Karpas-422 (cell line): ENCODE data around the gene NFAT5. TPM values are rescaled to one million over a fixed set of nuclear protein-coding genes. Genes with fewer than 3 reads are reported as not detected.

ENCODE experiments used
- DNase-seq: peaks from one replicate; pipeline ENCODE4 v3.0.0-alpha.2; 2015
- H2AFZ ChIP-seq: fragments of 200-600 bp; sonication (generic); 2 replicates; pipeline ENCODE4 v1.6.1; 2014; ENCODE audit warnings: antibody characterized with exemption, low read length, mixed read lengths
- H3K27ac ChIP-seq: fragments of 200-600 bp; sonication (generic); 2 replicates; pipeline ENCODE4 v1.5.1; 2014; ENCODE audit warnings: mild to moderate bottlenecking, low read length, moderate library complexity
- H3K27me3 ChIP-seq: fragments of 200-600 bp; sonication (generic); 2 replicates; pipeline ENCODE4 v1.6.1; 2014; ENCODE audit warnings: low read length, mixed read lengths
- H3K36me3 ChIP-seq: fragments of 200-600 bp; sonication (generic); 2 replicates; pipeline ENCODE4 v1.6.1; 2014; ENCODE audit warnings: low read length, mixed read lengths; ENCODE audit not compliant: insufficient read depth
- H3K4me1 ChIP-seq: fragments of 200-600 bp; sonication (generic); 2 replicates; pipeline ENCODE4 v1.6.1; 2014; ENCODE audit warnings: mild to moderate bottlenecking, low read length, mixed read lengths
- H3K4me2 ChIP-seq: fragments of 200-600 bp; sonication (generic); 2 replicates; pipeline ENCODE4 v1.6.1; 2014; ENCODE audit warnings: low read length, low read depth, mild to moderate bottlenecking; ENCODE audit not compliant: poor library complexity, severe bottlenecking
- H3K4me3 ChIP-seq: fragments of 200-600 bp; sonication (generic); 2 replicates; pipeline ENCODE4 v1.5.1; 2014; ENCODE audit warnings: mild to moderate bottlenecking, antibody characterized with exemption, low read length, mixed read lengths
- H3K79me2 ChIP-seq: fragments of 200-600 bp; sonication (generic); 2 replicates; pipeline ENCODE4 v1.6.1; 2014; ENCODE audit warnings: mild to moderate bottlenecking, low read length, mixed read lengths
- H3K9ac ChIP-seq: fragments of 200-600 bp; sonication (generic); 2 replicates; pipeline ENCODE4 v1.6.0; 2014; ENCODE audit warnings: low read length
- H3K9me2 ChIP-seq: fragments of 200-600 bp; sonication (generic), shearing (Covaris generic); replicated peaks from 2 replicates; pipeline ENCODE4 v1.6.0; 2014; ENCODE audit warnings: mild to moderate bottlenecking, low read length, moderate library complexity; ENCODE audit not compliant: insufficient read depth
- H3K9me3 ChIP-seq: fragments of 300-700, 200-600 bp; sonication (generic); 2 replicates; pipeline ENCODE4 v1.6.1; 2014; ENCODE audit warnings: low read length, mixed read lengths
- H4K20me1 ChIP-seq: fragments of 200-600 bp; sonication (generic); 2 replicates; pipeline ENCODE4 v1.6.1; 2014; ENCODE audit warnings: mild to moderate bottlenecking, antibody characterized with exemption, low read length, low read depth; ENCODE audit not compliant: insufficient read depth
- total RNA-seq: library from RNA; depleted of rRNA; stranded (reverse); fragments of >200 nt; shearing (Covaris generic); gene quantifications from 2 replicates; pipeline ENCODE4 v1.2.3, GENCODE V29; 2014; ENCODE audit warnings: low replicate concordance

Gene NFAT5
- total RNA-seq, 1 experiment from 2014 or later, result 41.6 TPM

GRCh38 chr16:69644790-69645189 is 79.0 kb downstream of the NFAT5 start:
- Histone ChIP-seq H3K4me3 (no peak overlapping the region), H4K20me1 (no peaks in the 10 kb centered on the region), H3K79me2 (peaks cover 50% of the 10 kb centered on the region), H3K4me1 (no peaks in the 10 kb centered on the region), H3K4me2 (no peak overlapping the region), H3K36me3 (peaks cover 13% of the 10 kb centered on the region; the same call in 1 of the 2 replicates), H3K27me3 (no peaks in the 10 kb centered on the region), H2AFZ (no peak overlapping the region), H3K9ac (no peak overlapping the region), H3K27ac (no peak overlapping the region), H3K9me2 (no peaks in the 10 kb centered on the region), H3K9me3 (no peaks in the 10 kb centered on the region)
- DNase-seq, result no peak

GRCh38 chr16:69647020-69647419 is 81.3 kb downstream of the NFAT5 start:
- Histone ChIP-seq H3K9me2 (no peaks in the 10 kb centered on the region), H3K79me2 (peaks cover 35% of the 10 kb centered on the region), H3K27me3 (no peaks in the 10 kb centered on the region), H2AFZ (no peak overlapping the region), H3K4me1 (no peaks in the 10 kb centered on the region), H3K9me3 (no peaks in the 10 kb centered on the region), H3K27ac (no peak overlapping the region), H3K4me3 (no peak overlapping the region), H3K4me2 (no peak overlapping the region), H4K20me1 (no peaks in the 10 kb centered on the region), H3K9ac (no peak overlapping the region), H3K36me3 (peaks cover 13% of the 10 kb centered on the region; the same call in 1 of the 2 replicates)
- no peak for DNase-seq

- H3K36me3 ChIP-seq, result peaks cover 29% of the 10 kb centered on the region
- no peak overlapping the region for H3K4me3 ChIP-seq
- no peak overlapping the region for H3K4me2 ChIP-seq
- no peaks in the 10 kb centered on the region for H3K9me2 ChIP-seq
- H3K4me1 ChIP-seq, result no peaks in the 10 kb centered on the region
- no peak overlapping the region for H2AFZ ChIP-seq
- no peaks in the 10 kb centered on the region for H4K20me1 ChIP-seq
- no peaks in the 10 kb centered on the region for H3K9me3 ChIP-seq
- peaks cover 12% of the 10 kb centered on the region for H3K79me2 ChIP-seq
- H3K9ac ChIP-seq, result no peak overlapping the region
- no peak for DNase-seq
- no peak overlapping the region for H3K27ac ChIP-seq
- no peaks in the 10 kb centered on the region for H3K27me3 ChIP-seq
Observed at GRCh38 chr16:69651217-69651616, 85.5 kb downstream of the NFAT5 start.

GRCh38 chr16:69654280-69654931 is 88.6 kb downstream of the NFAT5 start:
- Histone ChIP-seq H3K36me3 (peaks cover 18% of the 10 kb centered on the region), H3K4me2 (no peak overlapping the region), H3K79me2 (peaks cover 5% of the 10 kb centered on the region; the same call in 1 of the 2 replicates), H4K20me1 (no peaks in the 10 kb centered on the region), H3K9ac (no peak overlapping the region), H3K27ac (no peak overlapping the region), H3K4me1 (no peaks in the 10 kb centered on the region), H3K9me2 (no peaks in the 10 kb centered on the region), H3K27me3 (no peaks in the 10 kb centered on the region), H2AFZ (no peak overlapping the region), H3K9me3 (no peaks in the 10 kb centered on the region), H3K4me3 (no peak overlapping the region)
- no peak for DNase-seq

- peaks cover 26% of the 10 kb centered on the region for H3K36me3 ChIP-seq
Observed at GRCh38 chr16:69660166-69660565, 94.4 kb downstream of the NFAT5 start.

GRCh38 chr16:69662901-69663300 is 97.1 kb downstream of the NFAT5 start:
- H3K36me3 ChIP-seq, result peaks cover 20% of the 10 kb centered on the region
- H3K27ac ChIP-seq, result no peak overlapping the region
- H4K20me1 ChIP-seq, result no peaks in the 10 kb centered on the region
- H3K27me3 ChIP-seq, result no peaks in the 10 kb centered on the region
- no peak overlapping the region for H3K9ac ChIP-seq
- H3K9me3 ChIP-seq, result no peaks in the 10 kb centered on the region
- H3K4me2 ChIP-seq, result no peak overlapping the region
- no peak overlapping the region for H2AFZ ChIP-seq
- no peak for DNase-seq
- no peaks in the 10 kb centered on the region for H3K79me2 ChIP-seq
- no peak overlapping the region for H3K4me3 ChIP-seq
- H3K9me2 ChIP-seq, result no peaks in the 10 kb centered on the region
- no peaks in the 10 kb centered on the region for H3K4me1 ChIP-seq

More at GRCh38 chr16:69660166-69660565, 94.4 kb downstream of the NFAT5 start:
- H3K27ac ChIP-seq, result no peak overlapping the region
- no peaks in the 10 kb centered on the region for H3K27me3 ChIP-seq
- no peaks in the 10 kb centered on the region for H3K4me1 ChIP-seq
- H3K4me3 ChIP-seq, result no peak overlapping the region
- no peak overlapping the region for H3K9ac ChIP-seq
- H3K79me2 ChIP-seq, result no peaks in the 10 kb centered on the region
- no peak overlapping the region for H3K4me2 ChIP-seq
- no peaks in the 10 kb centered on the region for H3K9me2 ChIP-seq
- no peaks in the 10 kb centered on the region for H3K9me3 ChIP-seq
- H2AFZ ChIP-seq, result no peak overlapping the region
- DNase-seq, result no peak
- no peaks in the 10 kb centered on the region for H4K20me1 ChIP-seq

- Histone ChIP-seq H3K79me2 (no peaks in the 10 kb centered on the region), H4K20me1 (no peaks in the 10 kb centered on the region), H3K4me1 (no peaks in the 10 kb centered on the region), H3K9me2 (no peaks in the 10 kb centered on the region), H3K9ac (no peak overlapping the region), H2AFZ (no peak overlapping the region), H3K27me3 (no peaks in the 10 kb centered on the region), H3K4me3 (no peak overlapping the region), H3K4me2 (no peak overlapping the region), H3K36me3 (peaks cover 21% of the 10 kb centered on the region), H3K9me3 (no peaks in the 10 kb centered on the region), H3K27ac (no peak overlapping the region)
- DNase-seq, result no peak
Observed at GRCh38 chr16:69663846-69664245, 98.1 kb downstream of the NFAT5 start.

- Histone ChIP-seq H3K36me3 (peaks cover 21% of the 10 kb centered on the region), H3K27ac (peak overlapping the region; percentile 44; the same call in 1 of the 2 replicates), H3K9ac (no peak overlapping the region), H4K20me1 (no peaks in the 10 kb centered on the region), H3K4me3 (no peak overlapping the region), H3K9me2 (no peaks in the 10 kb centered on the region), H3K9me3 (no peaks in the 10 kb centered on the region), H2AFZ (no peak overlapping the region), H3K4me2 (no peak overlapping the region), H3K27me3 (no peaks in the 10 kb centered on the region), H3K79me2 (no peaks in the 10 kb centered on the region), H3K4me1 (peaks cover 9% of the 10 kb centered on the region; the same call in 1 of the 2 replicates)
- no peak for DNase-seq
Observed at GRCh38 chr16:69669577-69669976, 103.8 kb downstream of the NFAT5 start.
